Stimulated activated CD8-positive, alpha-beta memory T cell treated with anti-CD3 and anti-CD28 coated beads, Interleukin-4, amount 100 ng/mL, for 4 hours (primary cell): ENCODE data around the gene DENND5B.
"Not testable (repeated sequence)": the region's sequence is repeated elsewhere in the genome, so short reads cannot be mapped to it uniquely, and the experiment has no call there.

Source experiments
- DNase-seq, 2 donors: peaks; one replicate each; pipeline ENCODE4 v3.0.0-alpha.2; 2020; ENCODE audit warnings: low read depth in 2 of 2, low spot score in 1 of 2

Gene DENND5B

DNA sequence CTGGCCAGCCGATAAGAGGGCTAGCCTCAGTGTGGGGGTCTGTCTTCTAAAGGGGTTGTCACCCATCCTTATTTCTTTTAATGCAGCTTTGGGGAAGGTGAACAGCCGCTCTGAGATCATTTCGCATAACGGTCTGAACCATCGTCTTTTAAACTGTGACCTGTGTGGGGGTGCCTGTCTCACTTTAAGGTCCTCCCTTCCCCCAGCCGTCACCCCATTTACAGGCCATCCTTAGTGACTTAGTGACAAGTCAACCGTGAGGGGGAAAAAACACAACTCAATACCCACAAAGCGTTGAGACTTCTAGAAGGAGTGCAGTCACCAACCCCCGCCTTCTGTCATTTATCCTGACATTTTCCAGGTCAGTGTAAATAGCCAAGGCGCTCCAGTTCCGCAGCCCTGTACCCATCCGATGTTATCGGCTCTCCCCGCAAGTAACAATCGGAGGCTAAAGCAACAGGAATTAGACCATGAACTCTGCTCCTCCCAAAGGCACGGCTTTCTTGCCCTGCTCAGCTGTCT is 505 bp upstream of the DENND5B start:
- no peak for DNase-seq

DNA sequence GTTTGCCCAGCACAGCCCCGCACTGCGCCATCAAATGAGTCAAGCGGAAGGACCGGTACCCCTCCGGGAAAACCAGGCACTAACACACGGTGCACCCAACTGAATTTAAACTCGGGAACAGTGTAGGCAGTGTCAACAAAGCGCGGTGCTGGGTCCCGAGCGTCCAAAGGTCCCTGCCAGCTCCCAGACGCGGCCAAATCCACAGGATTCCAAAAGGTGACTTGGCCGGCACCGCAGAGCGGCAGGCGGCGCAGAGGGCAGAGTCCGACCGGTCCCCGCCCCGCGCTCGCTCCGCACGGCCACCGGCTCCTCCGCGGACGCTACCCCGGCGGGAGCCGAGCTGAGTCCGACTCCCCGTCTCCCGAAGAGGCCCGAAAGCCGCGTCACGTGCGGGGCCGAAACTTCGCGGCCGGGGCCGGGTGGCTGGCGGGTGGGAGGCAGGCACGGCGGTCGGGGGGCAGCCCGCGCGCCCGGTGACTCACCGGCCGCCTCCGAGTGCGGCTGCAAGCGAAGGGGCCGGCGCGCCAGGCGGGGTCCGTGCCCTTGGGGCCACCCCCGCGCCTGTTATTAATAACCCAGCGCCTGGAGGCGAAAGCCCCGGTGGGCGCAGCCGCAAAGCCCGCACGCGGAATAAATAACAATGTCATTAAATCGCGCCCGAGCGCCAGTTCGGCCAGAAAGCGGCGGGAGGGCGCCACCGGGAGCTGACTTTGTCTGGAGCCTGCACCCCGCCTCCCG is 863 bp downstream of the DENND5B start:
- no peak for DNase-seq

- DNase-seq = no peak
Observed at GRCh38 chr12:31589598-31589903, 1.4 kb downstream of the DENND5B start.

DNA sequence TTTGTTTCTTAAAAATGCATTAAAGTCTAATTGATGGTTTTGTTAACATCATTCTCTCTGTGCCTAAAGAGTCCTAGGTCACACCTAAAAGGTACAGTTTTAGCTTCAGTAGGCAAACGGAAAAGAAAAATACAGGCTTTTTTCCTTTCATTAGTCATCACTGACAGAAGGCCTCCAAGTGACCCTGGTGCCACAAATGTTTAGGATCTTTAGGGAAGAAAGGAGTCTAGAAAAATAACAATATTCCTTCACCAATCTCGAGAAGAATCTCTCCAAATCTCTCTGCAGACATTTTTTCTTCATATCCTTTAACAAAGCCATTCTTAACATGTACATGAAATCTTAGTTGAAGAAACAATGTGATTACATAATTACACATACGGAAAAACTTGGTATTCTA is 2.0 kb downstream of the DENND5B start:
- DNase-seq = no peak

- DNase-seq = no peak
Observed at GRCh38 chr12:31586728-31587127, 4.2 kb downstream of the DENND5B start.

DNA sequence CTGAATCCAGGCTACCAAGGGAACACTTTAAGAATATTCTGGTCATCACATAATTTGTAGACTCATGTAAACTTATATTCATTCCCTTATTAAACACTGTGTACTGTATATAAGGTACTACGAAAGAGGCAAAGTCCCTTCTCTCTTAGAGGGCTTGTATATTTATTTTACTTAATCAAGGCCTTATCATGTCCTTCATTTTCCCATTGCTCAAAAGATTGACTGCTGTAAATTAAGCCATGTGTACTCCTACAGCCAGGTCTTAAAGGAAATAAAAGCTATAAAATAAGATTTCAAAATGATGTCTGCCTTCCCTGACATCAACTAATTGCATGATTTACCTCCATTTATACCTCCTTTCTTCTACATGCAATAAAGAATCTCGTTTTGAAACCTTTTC is 5.0 kb downstream of the DENND5B start:
- DNase-seq = no peak

DNA sequence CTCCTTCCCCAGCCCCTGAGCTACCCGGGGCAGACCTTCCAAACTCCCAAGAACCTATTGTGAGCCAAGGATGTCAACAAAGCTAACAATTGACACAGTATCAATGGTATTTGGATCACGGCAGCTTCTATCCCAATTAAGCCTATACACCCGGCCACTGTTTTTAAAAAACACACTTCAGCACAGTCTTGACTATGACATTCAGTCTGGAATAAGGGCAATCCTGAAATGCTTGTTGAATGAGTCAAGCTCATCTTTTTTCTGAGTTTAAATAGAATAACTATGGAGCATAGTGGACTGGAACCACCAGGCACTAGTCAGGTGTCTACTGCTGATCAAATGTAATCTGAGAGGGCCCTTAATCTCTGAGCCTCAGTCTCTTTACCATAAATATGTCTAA is 5.7 kb downstream of the DENND5B start:
- DNase-seq = no peak

- DNase-seq = no peak
Observed at GRCh38 chr12:31584782-31585181, 6.2 kb downstream of the DENND5B start.

- no peak for DNase-seq
Observed at GRCh38 chr12:31583878-31584277, 7.1 kb downstream of the DENND5B start.

DNA sequence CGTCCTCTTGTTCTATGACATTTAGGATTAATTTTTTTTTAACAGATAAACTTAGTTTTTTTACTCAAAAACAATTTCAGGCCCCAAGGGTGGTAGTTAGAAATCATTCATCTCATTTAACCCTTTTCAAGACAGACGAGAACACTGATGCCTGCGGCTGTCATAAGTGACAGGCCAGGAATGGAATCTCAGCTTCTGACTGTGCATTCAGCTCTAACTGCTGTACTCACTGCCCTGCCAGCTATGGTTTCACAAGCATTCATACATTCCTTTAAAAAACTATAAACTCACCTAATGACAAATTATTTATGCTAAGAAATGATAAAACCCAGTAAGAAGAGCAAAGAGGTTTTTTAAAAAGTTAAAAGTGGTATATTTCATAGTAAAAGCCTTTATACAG is 8.8 kb downstream of the DENND5B start:
- no peak for DNase-seq

DNA sequence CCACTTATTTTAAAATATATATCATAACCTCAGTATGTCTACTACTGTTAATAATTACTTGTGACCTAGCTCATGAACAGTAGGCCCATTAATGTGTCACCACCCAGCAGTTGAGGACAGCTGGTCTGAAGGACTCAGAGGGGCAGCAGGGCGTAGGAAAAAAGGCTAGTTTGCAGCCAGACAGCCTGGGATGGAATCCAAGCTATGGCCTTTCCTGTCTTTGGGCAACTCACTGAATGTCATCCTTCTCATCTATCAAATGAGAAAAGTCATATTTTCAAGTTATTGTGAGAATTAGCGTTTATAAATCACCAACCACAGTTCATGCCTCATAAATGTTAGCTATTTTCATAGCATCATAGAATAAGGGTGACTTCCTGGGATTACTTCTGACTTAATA is 12.3 kb downstream of the DENND5B start:
- no peak for DNase-seq

- no peak for DNase-seq
Observed at GRCh38 chr12:31574803-31575575, 15.9 kb downstream of the DENND5B start.

- not testable (repeated sequence) for DNase-seq
Observed at GRCh38 chr12:31574367-31574766, 16.6 kb downstream of the DENND5B start.

DNA sequence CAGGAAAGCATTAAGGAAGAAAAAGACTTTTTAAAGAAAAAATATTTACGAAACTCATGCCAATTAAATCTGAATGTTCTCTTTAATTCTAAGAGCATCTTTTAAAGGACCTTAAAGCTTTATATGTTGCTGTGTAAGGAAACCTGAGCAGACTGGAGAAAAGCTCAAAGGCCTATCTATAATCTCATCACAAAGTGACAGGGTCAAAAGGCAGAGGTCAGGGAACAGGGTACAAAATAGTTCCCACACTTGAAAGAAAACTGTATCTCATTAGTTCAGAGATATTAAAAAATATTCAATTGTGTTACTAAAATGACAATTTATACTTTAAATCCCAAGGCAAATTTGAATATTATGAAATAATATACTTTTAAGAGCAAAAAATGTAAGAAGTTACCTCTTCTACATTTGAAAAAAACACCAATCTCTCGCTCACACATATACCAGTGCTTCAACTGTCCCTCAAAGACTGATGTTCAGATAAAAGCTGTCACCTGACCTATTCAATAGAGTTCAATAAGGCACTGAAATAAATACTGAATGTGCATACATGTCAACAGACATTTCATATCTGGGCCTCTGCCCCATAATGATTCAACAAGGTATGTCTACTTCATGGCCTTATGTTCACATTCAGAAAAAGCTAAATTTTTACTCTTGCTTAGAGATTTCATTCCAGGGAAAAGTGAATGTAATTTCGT is 17.9 kb downstream of the DENND5B start:
- no peak for DNase-seq

GRCh38 chr12:31570880-31571279 is 20.1 kb downstream of the DENND5B start:
- DNase-seq = no peak

GRCh38 chr12:31569517-31569916 is 21.4 kb downstream of the DENND5B start:
- not testable (repeated sequence) for DNase-seq

GRCh38 chr12:31568498-31568897 is 22.4 kb downstream of the DENND5B start:
- DNase-seq = no peak

GRCh38 chr12:31567029-31567428 is 23.9 kb downstream of the DENND5B start:
- no peak for DNase-seq

DNA sequence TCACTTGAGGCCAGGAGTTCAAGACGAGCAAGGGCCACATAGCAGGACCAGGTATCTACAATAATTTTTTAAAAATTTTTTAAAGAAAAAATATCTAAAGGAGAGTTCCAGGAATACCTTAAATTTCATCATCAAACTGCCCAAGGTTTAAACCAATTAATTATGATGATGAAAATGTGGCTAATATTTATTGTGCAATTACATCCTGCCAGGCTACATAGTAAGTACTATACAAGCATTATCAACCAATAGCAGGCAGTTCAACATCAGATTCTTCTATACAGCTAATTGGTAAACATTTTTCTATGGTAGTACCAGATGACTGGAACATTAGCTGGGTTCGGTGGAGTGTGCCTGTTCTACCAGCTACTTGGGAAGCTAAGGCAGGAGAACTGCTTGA is 24.4 kb downstream of the DENND5B start:
- DNase-seq = no peak

DNA sequence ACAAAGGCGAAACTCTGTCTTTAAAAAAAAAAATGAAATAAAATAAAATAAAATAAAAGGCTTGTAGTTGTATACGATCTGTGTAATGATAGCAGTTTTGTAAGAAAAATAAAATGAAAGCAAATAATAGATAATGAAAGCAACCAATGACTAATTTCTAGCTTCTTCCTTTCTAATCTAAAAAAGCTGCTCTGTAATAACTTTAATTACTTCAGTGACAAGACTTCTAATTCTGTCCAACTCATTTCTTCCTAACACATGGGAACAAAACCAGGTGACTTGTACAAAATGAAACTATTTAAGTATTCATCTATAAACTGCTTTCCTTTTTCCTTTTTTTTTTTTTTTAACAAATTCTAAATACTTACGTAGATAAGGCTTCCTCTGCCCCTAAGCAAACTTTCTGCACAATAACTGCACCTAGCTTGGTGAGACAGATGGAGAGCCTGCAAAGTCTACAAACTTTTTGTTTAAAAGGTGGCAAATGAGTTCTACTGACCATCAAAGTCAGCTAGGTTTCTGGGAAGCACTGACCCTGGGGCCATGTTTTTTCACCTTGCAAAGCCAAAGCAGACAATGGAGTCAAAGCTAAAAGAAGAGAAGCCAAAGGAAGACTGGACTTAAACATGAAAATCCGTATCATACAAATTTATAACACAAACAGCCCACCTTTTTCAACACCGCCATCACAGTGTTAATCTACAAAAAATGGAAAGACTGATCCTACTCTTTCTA is 28.2 kb downstream of the DENND5B start:
- no peak for DNase-seq

- DNase-seq = no peak
Observed at GRCh38 chr12:31560516-31560915, 30.4 kb downstream of the DENND5B start.
